HepG2 (cell line): ENCODE measurements around the gene TSC22D1. TPM values are rescaled to one million over a fixed set of nuclear protein-coding genes. Genes with fewer than 3 reads are reported as not detected.

Experiments used
- ATAC-seq: fragments of 200-7000 bp; cut with Tn5 transposase; 3 replicates; pipeline ENCODE4 v1.9.1; 2020; ENCODE audit warnings: mild to moderate bottlenecking, moderate library complexity
- BruUV-seq: library from RNA; stranded (reverse); fragments of 400-500 nt; replicated peaks from 2 replicates; lab custom pipeline; 2021; lab: Mats Ljungman, UMichigan
- CTCF ChIA-PET: fragments of 300-600 bp; formaldehyde crosslinking; extraction: SDS; loops from one replicate; lab custom pipeline; 2021; ENCODE audit warnings: low total read pairs, inconsistent platforms, low intra/inter-chr PET ratio; lab: Yijun Ruan, JAX
- POLR2A ChIA-PET: fragments of 350-600 bp; sonication (Branson Sonifier 250); formaldehyde crosslinking; loops from one replicate; lab custom pipeline; 2020; ENCODE audit warnings: antibody characterized with exemption, inconsistent platforms; lab: Yijun Ruan, JAX
- DNase-seq: peaks from one replicate; pipeline ENCODE4 v3.0.0-alpha.2; 2015; ENCODE audit warnings: low spot score
- FAIRE-seq: peaks from 3 replicates; lab custom pipeline; 2011; peaks lifted over from hg19 to GRCh38; lab: Jason Lieb, UNC
- H2AFZ ChIP-seq: one replicate; pipeline ENCODE4 v1.6.1; 2011; ENCODE audit warnings: low read length, inconsistent platforms
- H3K27ac ChIP-seq: fragments of 300-600 bp; 3 replicates; pipeline ENCODE4 v1.8.0; 2011; ENCODE audit warnings: mixed run types, mild to moderate bottlenecking, mixed read lengths, low read length, inconsistent platforms; ENCODE audit not compliant: insufficient read depth; ENCODE audit errors: extremely low read length
- H3K27me3 ChIP-seq, 2 experiments: fragments of 200-600 bp in 1 of 2; 2 replicates in 1 of 2; 3 replicates in 1 of 2; pipeline versions ENCODE4 v1.6.0 to v1.8.0; 2011; ENCODE audit warnings: low read length in 2 of 2, mild to moderate bottlenecking in 2 of 2, moderate library complexity in 2 of 2, inconsistent platforms in 1 of 2; ENCODE audit not compliant: insufficient read depth in 2 of 2, control insufficient read depth in 1 of 2
- H3K36me3 ChIP-seq, 2 experiments: fragments of 200-600 bp in 1 of 2; replicated peaks in 1 of 2; 2 replicates in 1 of 2; 3 replicates in 1 of 2; pipeline versions ENCODE4 v1.5.1 to v1.8.0; 2011; ENCODE audit warnings: low read length in 2 of 2, inconsistent platforms in 1 of 2; ENCODE audit not compliant: insufficient read depth in 2 of 2, control insufficient read depth in 1 of 2
- H3K4me1 ChIP-seq: 2 replicates; pipeline ENCODE4 v1.5.1; 2012; ENCODE audit warnings: low read length, inconsistent platforms; ENCODE audit not compliant: insufficient read depth
- H3K4me2 ChIP-seq: 2 replicates; pipeline ENCODE4 v1.6.0; 2011; ENCODE audit warnings: low read depth, low read length, inconsistent platforms
- H3K4me3 ChIP-seq, 3 experiments: fragments of 200-600 bp in 1 of 3; sonication (generic), shearing (Covaris generic) in 1 of 3; replicated peaks in 1 of 3; 2 replicates each; pipeline ENCODE4 v1.5.1; 2011 to 2016; ENCODE audit warnings: low read length in 3 of 3, inconsistent platforms in 2 of 3, low read depth in 2 of 3, mild to moderate bottlenecking in 2 of 3, control low read depth in 1 of 3, mixed read lengths in 1 of 3; ENCODE audit not compliant: insufficient read depth in 1 of 3
- H3K79me2 ChIP-seq: one replicate; pipeline ENCODE4 v1.6.1; 2011; ENCODE audit warnings: low read length, inconsistent platforms; ENCODE audit not compliant: insufficient read depth
- H3K9ac ChIP-seq: 2 replicates; pipeline ENCODE4 v1.6.0; 2011; ENCODE audit warnings: mild to moderate bottlenecking, low read depth, low read length, inconsistent platforms; ENCODE audit not compliant: insufficient read depth
- H3K9me3 ChIP-seq: 2 replicates; pipeline ENCODE4 v1.5.1; 2012; ENCODE audit warnings: mild to moderate bottlenecking, low read length
- H4K20me1 ChIP-seq: 2 replicates; pipeline ENCODE4 v1.6.0; 2011; ENCODE audit warnings: inconsistent platforms, mild to moderate bottlenecking, low read length, moderate library complexity; ENCODE audit not compliant: insufficient read depth
- ADNP ChIP-seq: sonication (generic); formaldehyde crosslinking; IDR thresholded peaks from 2 replicates; pipeline ENCODE4 v1.4.0; 2020; ENCODE audit warnings: missing genetic modification reagents
- E2F1 ChIP-seq: sonication (generic); formaldehyde crosslinking; IDR thresholded peaks from 2 replicates; pipeline ENCODE4 v1.5.0; 2020; ENCODE audit warnings: missing genetic modification reagents
- ELF1 ChIP-seq: sonication (generic); formaldehyde crosslinking; IDR thresholded peaks from 2 replicates; pipeline ENCODE4 v1.4.0; 2020; ENCODE audit warnings: missing genetic modification reagents
- GTF3A ChIP-seq: sonication (generic); formaldehyde crosslinking; conservative IDR thresholded peaks from 2 replicates; pipeline ENCODE4 v1.4.0; 2020; ENCODE audit warnings: mild to moderate bottlenecking, missing genetic modification reagents
- HIVEP1 ChIP-seq: sonication (generic); formaldehyde crosslinking; IDR thresholded peaks from 2 replicates; pipeline ENCODE4 v1.4.0; 2020; ENCODE audit warnings: mild to moderate bottlenecking, missing genetic modification reagents
- NCOA2 ChIP-seq: sonication (generic); formaldehyde crosslinking; IDR thresholded peaks from 2 replicates; pipeline ENCODE4 v1.8.0; 2022; ENCODE audit warnings: inconsistent platforms
- SATB2 ChIP-seq: sonication (generic); formaldehyde crosslinking; IDR thresholded peaks from 2 replicates; pipeline ENCODE4 v1.5.0; 2020; ENCODE audit warnings: missing genetic modification reagents
- SKIL ChIP-seq: sonication (generic); formaldehyde crosslinking; IDR thresholded peaks from 2 replicates; pipeline ENCODE4 v1.8.0; 2022; ENCODE audit warnings: missing genetic modification reagents, mild to moderate bottlenecking, moderate library complexity, borderline replicate concordance
- SNAPC2 ChIP-seq: sonication (generic); formaldehyde crosslinking; IDR thresholded peaks from 2 replicates; pipeline ENCODE4 v1.8.1; 2022; ENCODE audit warnings: mild to moderate bottlenecking, missing genetic modification reagents
- SNRNP70 ChIP-seq: fragments of 200-400 bp; formaldehyde crosslinking; IDR thresholded peaks from 2 replicates; pipeline ENCODE4 v1.6.1; 2017; ENCODE audit warnings: mild to moderate bottlenecking, low read depth, low read length, moderate library complexity
- TGIF2 ChIP-seq: IDR thresholded peaks from 2 replicates; pipeline ENCODE4 v1.6.1; 2016; ENCODE audit warnings: control low read depth, missing compliant biosample characterization
- TMF1 ChIP-seq: sonication (generic); formaldehyde crosslinking; IDR thresholded peaks from 2 replicates; pipeline ENCODE4 v1.8.1; 2022; ENCODE audit warnings: low read depth, missing genetic modification reagents
- XRCC5 ChIP-seq: fragments of 200-400 bp; formaldehyde crosslinking; optimal IDR thresholded peaks from 2 replicates; pipeline ENCODE3; 2017; ENCODE audit warnings: mild to moderate bottlenecking, low read length
- ZFP91 ChIP-seq: sonication (generic); formaldehyde crosslinking; IDR thresholded peaks from 2 replicates; pipeline ENCODE4 v1.9.0; 2022; ENCODE audit warnings: missing genetic modification reagents, mild to moderate bottlenecking, borderline replicate concordance
- ZNF451 ChIP-seq: sonication (generic); formaldehyde crosslinking; IDR thresholded peaks from 2 replicates; pipeline ENCODE4 v1.5.0; 2020; ENCODE audit warnings: mild to moderate bottlenecking, missing genetic modification reagents
- ZNF639 ChIP-seq: conservative IDR thresholded peaks from 2 replicates; pipeline ENCODE4 v1.6.1; 2018; ENCODE audit warnings: missing genetic modification reagents
- WGBS: methylation state at CpG from one replicate; pipeline ENCODE4 v1.1.6; 2017; ENCODE audit warnings: low lambda C conversion rate; 5-methylcytosine and 5-hydroxymethylcytosine counted together
- in situ Hi-C: cut with HindIII; loops from 2 replicates; pipeline ENCODE4 v1.10.0; 2017; ENCODE audit warnings: low pct_unique_long_range_greater_than_20kb; ENCODE audit not compliant: extremely low pct_ligation_motif_present
- intact Hi-C: fragments of 100-400 bp; cut with micrococcal nuclease; formaldehyde crosslinking; loops from one replicate; pipeline ENCODE4 v1.10.0; 2022; ENCODE audit not compliant: unreplicated experiment
- polyA plus RNA-seq, 8 experiments: library from polyadenylated mRNA; depleted of rRNA in 3 of 8; stranded (reverse) in 7 of 8; unstranded in 1 of 8; fragments of >200 nt; fragmentation: Illumina TruSeq in 4 of 8; extraction: Trizol in 4 of 8; gene quantifications; 2 replicates each; pipeline versions ENCODE4 v1.2.1 to v1.2.3, GENCODE V29; 2011 to 2016; ENCODE audit warnings: low read depth in 4 of 8, missing spikeins in 1 of 8, mixed read lengths in 1 of 8; ENCODE audit not compliant: insufficient read depth in 1 of 8
- total RNA-seq, 5 experiments: library from RNA; depleted of rRNA; stranded (reverse); fragments of >200 nt; fragmentation: Illumina TruSeq; extraction: Trizol; gene quantifications; 2 replicates each; pipeline ENCODE4 v1.2.3, GENCODE V29; 2016; ENCODE audit warnings: low read depth in 1 of 5

TSC22D1 gene
- total and polyA plus RNA-seq, 2 of the 13 experiments (the other 11 are each of a cell fraction or from before 2014, with no cell fraction given), result 18.4 to 35.7 TPM

GRCh38 chr13:44404261-44405132 is 171.6 kb downstream of the TSC22D1 start:
- Histone ChIP-seq H4K20me1 (no peaks in the 10 kb centered on the region), H3K4me1 (peaks cover 38% of the 10 kb centered on the region), H3K4me3 (peak overlapping the region; percentile 76 to 82 (median 78)), H3K27me3 (no peaks in the 10 kb centered on the region; a peak in 1 of 5 replicates), H3K9ac (peak overlapping the region; percentile 90), H3K27ac (peak overlapping the region; percentile 97), H3K79me2 (no peaks in the 10 kb centered on the region), H3K36me3 (no peaks in the 10 kb centered on the region), H3K4me2 (peak overlapping the region; percentile 92), H3K9me3 (no peaks in the 10 kb centered on the region), H2AFZ (no peak overlapping the region)
- 0% methylated on average over 13 of the region's 15 CpGs for WGBS
- intact Hi-C loops, result loop anchor here (1.0 to 5.0 kb wide), 2 partner anchors 31 to 37 kb away; no protein-coding TSS in a partner anchor
- peak; percentile 93 for ATAC-seq
- in situ Hi-C loops, result no loop called here
- peak; percentile 97 for FAIRE-seq
- TSS peak; percentile 95 for BruUV-seq
- peak; percentile 93 for DNase-seq
- POLR2A ChIA-PET, result interaction anchor here (1.0 to 5.2 kb wide), 11 partner anchors 10 to 526 kb away, joined by 3 to 96 read pairs (median 4); partner anchors contain the start of genes CCDC122 and LACC1
- CTCF ChIA-PET, result no interaction called here
- peak; percentile 64 for TF ChIP-seq ELF1
- peak; percentile 38; the same call in 1 of the 2 replicates for TF ChIP-seq SNAPC2 (CRISPR knock-in tag)
- TF ChIP-seq ZFP91 (CRISPR knock-in tag), result peak; percentile 78; the same call in 1 of the 2 replicates
- TF ChIP-seq TGIF2, result peak; percentile 90
- 0 out of 2 replicates have a peak, but pooled peaks have one; percentile 23 for TF ChIP-seq HIVEP1
- TF ChIP-seq SATB2 (CRISPR knock-in tag), result no peak
- TF ChIP-seq E2F1 (CRISPR knock-in tag), result 0 out of 2 replicates have a peak, but pooled peaks have one; percentile 11
- peak; percentile 71 for TF ChIP-seq XRCC5
- no peak for TF ChIP-seq TMF1
- TF ChIP-seq NCOA2, result peak; percentile 90
- peak; percentile 73 for TF ChIP-seq SKIL (CRISPR knock-in tag)
- TF ChIP-seq SNRNP70, result no peak
- TF ChIP-seq ADNP (CRISPR knock-in tag), result no peak
- TF ChIP-seq GTF3A, result no peak
- no peak for TF ChIP-seq ZNF639 (CRISPR knock-in tag)
- peak; percentile 64; the same call in 1 of the 2 replicates for TF ChIP-seq ZNF451 (CRISPR knock-in tag)
